GM21381 (cell line): ENCODE measurements around the gene CNPPD1.

Experiments
- ATAC-seq: cut with Tn5 transposase; IDR thresholded peaks from one replicate; pipeline ENCODE4 v1.9.1; 2021; ENCODE audit warnings: mild to moderate bottlenecking, moderate library complexity; ENCODE audit not compliant: unreplicated experiment

The CNPPD1 gene

GRCh38 chr2:219163156-219163555 is 13.6 kb downstream of the CNPPD1 start:
- ATAC-seq, result no peak

DNA sequence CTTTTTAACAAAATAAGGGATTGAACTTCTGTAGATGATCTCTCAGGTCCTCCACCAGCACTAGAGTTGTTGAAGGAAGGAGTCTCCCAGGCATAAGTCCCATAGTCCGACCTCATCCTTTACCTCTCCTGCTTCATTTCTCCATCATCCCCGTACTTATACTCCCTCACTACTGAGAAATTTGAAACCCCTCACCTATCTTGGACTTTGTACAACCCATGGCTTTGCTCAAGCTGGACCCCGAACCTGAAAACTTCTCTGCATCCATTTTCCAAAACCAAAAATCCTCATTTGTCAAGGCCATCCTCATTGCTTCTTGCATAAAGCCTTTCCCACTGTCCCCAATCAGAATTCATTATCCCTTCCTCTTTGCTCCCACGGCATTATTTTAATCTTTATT is 15.6 kb downstream of the CNPPD1 start:
- ATAC-seq, result no peak

- peak; percentile 85 for ATAC-seq
These were observed 16.3 kb downstream of the CNPPD1 start, which contains the start of gene NHEJ1 for GRCh38 chr2:219160186-219161017. TSS of gene NHEJ1 (minus strand) at chr2:219160815. CDS start at chr2:219158362, 2,453 bp downstream.

GRCh38 chr2:219159771-219160185 is 16.9 kb downstream of the CNPPD1 start:
- ATAC-seq, result peak; percentile 1

DNA sequence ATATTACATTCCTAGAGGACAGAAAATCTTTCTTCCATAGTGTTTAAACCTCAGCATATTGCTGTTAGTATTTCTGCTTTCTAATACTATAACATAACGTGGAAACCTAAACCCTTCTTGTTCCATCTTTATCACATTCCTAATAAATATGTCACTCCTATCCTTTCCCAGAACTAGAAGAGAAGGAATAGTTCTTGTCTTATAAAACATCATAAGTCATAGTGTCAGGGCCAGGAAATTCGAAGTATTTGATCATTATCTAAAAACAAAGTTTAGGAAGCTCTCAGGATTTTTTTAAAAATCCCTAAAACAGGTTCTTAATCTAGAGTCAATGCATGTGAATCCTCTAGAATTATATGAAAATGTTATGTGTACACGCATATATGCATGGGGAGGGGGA is 18.1 kb downstream of the CNPPD1 start:
- no peak for ATAC-seq

DNA sequence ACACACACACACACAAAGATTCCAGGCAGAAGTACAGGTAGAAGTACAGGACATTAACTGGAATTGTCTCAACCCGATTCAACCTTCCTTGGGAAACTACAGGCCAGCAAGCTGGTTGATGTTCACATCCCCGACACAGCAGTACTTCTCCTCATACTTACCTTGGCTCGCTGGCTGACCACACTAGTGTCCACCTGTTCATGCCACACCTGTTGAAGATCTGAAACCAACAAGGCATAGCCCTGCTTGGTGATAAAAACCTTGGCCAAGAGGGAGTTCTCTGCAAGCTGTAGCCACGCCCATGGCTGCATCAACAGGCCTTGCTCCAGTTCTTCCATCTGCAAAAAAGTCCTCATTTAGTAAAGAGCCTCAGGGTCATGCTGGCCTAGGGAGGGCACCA is 18.7 kb downstream of the CNPPD1 start:
- no peak for ATAC-seq

GRCh38 chr2:219157396-219157795 is 19.3 kb downstream of the CNPPD1 start:
- ATAC-seq, result no peak

DNA sequence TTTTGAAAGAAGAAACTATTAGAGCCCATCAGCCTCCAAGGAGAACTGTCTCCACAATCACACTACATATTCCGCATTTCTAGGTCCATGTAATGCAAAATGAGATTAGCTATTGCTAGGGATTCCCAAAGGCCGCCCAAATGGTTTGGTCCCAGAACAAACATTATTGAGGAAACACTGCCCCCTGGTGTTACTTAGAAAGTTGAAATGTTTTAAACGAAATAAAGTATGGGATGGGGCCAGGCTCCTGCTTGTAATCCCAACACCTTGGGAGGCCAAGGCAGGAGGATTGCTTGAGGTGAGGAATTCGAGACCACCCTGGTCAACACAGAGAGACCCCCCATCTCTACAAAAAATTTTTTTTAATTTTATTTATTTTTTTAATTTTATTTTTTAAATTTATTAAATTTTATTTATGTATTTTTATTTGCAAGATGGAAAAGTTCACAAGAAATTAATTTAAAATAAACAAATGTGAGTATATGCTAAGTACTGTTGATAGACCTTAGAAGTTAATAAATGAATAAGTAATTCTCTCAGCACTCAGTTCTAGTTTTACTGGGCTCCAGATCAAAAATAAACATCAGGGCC is 21.6 kb downstream of the CNPPD1 start:
- ATAC-seq, result no peak

- no peak for ATAC-seq
These were observed 27.1 kb downstream of the CNPPD1 start for GRCh38 chr2:219149667-219150066.

- ATAC-seq, result no peak
These were observed 34.4 kb downstream of the CNPPD1 start for GRCh38 chr2:219142329-219142728.

- ATAC-seq, result no peak
These were observed 36.0 kb downstream of the CNPPD1 start for GRCh38 chr2:219140722-219141121.

- ATAC-seq, result no peak
These were observed 42.7 kb downstream of the CNPPD1 start for GRCh38 chr2:219133976-219134375.

DNA sequence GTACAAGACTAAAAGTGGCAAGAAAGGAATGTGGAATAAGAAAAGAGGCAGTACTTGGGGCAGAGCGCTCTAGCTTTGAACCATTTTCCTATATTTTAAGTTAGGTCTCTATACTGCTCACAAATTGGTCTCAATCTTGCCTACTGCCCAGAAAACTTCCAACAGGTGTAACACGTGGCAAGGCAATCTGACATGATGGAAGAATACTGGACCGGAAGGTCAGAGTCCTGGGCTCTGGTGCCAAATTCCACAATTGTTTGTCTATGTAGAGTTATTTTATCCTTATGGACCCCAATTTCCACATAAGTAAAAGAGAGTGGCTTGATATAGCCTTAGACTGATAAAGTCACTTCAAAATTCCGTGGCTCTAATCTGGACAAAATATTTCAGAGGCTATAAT is 45.0 kb downstream of the CNPPD1 start:
- ATAC-seq, result no peak

GRCh38 chr2:219131327-219131726 is 45.4 kb downstream of the CNPPD1 start:
- no peak for ATAC-seq

GRCh38 chr2:219129589-219129988 is 47.1 kb downstream of the CNPPD1 start:
- ATAC-seq, result no peak

DNA sequence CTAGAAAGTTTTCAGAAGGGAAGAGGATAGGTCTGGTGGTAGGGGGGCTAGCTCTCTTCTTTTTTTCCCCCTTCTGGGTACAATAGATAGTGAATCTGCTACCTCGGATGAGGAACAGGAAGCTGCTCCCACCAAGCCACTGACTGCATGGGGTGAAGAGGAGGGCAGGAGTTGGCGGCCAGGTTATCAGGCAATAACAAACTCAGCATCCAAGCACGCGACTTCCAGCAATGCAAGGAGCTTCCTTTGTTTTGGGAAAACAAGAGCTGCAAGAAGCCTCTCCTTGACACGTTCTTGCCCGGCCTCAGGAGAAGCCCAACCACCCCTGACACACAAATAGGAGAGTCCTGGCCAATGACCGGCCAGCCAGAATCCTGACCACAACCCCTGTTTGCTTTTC is 48.3 kb downstream of the CNPPD1 start:
- ATAC-seq, result no peak

DNA sequence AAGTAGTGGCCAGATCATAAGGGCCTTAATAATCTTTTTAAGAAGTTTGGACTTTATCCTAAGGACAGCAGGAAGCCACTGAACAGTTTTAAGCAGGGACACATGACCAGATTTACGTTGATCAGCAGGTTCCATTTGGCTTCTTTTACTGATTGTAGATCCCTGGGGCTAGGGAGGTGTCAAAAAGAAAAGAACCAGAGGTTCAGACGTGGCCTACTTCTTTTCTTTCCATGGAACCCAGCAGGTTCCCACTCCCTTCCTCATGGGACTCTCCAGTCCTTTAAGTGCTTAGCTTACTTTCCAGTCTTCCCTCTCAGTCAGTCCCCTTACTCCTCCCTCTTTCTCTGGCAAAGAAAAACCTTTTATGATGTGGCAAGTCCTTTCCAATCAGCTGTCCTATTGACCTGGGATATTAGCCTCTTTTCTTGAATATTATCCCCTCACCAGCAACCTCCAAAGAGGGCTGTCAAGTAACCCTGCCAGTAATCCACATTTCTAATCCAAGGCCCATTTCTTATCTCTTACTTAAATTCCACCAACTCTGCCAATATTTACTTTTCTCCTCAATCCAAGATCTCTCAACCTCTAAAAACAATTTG is 49.6 kb downstream of the CNPPD1 start:
- ATAC-seq, result no peak

GRCh38 chr2:219126555-219126954 is 50.2 kb downstream of the CNPPD1 start:
- ATAC-seq, result no peak

DNA sequence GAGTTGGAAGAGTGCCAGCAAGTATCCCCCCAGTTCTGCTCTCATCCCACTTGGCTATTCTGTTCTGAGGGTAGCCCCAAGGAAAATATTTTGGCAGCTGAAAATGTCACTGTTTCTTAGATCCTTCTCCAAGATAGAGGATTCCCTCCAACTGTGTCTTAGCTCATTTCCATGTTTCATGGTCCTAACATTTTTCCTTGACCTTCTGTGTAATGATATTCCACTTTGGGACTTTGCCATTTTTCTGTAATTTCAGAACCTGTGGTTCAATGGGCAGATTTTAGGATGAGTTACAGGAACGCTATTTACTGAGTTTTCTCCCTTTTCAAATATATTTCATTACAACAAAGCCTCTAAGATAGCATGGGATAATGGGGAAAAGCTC is 50.8 kb downstream of the CNPPD1 start:
- no peak for ATAC-seq

DNA sequence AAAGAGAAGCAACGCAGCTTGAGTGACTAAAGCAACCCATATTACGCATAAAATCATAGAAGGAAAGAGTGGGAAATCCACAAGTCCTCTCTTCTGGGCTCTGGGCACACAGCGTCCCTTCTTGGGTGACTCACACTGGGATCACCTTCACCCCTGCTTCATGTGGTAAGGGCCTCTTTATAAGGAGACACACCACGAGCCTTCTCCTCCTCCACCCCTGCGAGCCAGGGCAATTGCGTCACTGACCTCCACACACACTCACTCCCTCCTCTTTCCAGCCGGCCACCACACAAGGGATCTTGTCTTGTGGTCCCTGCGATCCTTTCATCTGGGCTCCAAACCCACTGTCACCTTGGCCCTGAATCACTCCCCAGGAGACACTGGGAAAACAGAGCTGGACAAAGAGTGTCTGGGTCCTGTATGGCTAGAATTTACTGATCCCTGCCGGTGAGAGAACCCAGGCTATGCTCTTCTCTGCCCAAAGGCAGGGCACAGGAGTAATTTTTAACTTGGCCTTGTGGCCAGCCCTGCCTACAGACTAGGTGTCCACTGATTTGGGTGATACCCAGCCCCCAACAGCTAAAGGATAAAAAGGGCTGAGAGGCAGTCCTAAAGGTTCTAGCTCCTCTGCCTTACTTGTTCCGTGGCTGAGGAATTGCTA is 51.4 kb downstream of the CNPPD1 start:
- no peak for ATAC-seq

GRCh38 chr2:219124381-219125110 is 52.2 kb downstream of the CNPPD1 start:
- ATAC-seq, result no peak
